ENCODE results near the gene SNAP25.

- TF ChIP-seq, protein P1, sequence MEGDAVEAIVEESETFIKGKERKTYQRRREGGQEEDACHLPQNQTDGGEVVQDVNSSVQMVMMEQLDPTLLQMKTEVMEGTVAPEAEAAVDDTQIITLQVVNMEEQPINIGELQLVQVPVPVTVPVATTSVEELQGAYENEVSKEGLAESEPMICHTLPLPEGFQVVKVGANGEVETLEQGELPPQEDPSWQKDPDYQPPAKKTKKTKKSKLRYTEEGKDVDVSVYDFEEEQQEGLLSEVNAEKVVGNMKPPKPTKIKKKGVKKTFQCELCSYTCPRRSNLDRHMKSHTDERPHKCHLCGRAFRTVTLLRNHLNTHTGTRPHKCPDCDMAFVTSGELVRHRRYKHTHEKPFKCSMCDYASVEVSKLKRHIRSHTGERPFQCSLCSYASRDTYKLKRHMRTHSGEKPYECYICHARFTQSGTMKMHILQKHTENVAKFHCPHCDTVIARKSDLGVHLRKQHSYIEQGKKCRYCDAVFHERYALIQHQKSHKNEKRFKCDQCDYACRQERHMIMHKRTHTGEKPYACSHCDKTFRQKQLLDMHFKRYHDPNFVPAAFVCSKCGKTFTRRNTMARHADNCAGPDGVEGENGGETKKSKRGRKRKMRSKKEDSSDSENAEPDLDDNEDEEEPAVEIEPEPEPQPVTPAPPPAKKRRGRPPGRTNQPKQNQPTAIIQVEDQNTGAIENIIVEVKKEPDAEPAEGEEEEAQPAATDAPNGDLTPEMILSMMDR (IDR thresholded peaks at IDR 0.05 in 2 of 3, conservative IDR thresholded peaks at IDR 0.05 in 1 of 3; ENCODE audit: control insufficient read depth in 2 of 3, extremely low read depth in 1 of 3, insufficient read depth in 1 of 3, low read depth in 3 of 3, low read length in 3 of 3), result no peak
- TF ChIP-seq NFIC (IDR thresholded peaks at IDR 0.05; ENCODE audit: low read depth, low read length), result no peak
- TF ChIP-seq BHLHE40 (IDR thresholded peaks at IDR 0.05; ENCODE audit: borderline replicate concordance in 1 of 2, low read depth in 2 of 2, low read length in 1 of 2), result no peak
- TF ChIP-seq NBN (IDR thresholded peaks at IDR 0.05), result no peak
- no peak for TF ChIP-seq TAF1 (IDR thresholded peaks at IDR 0.05; ENCODE audit: borderline replicate concordance, low read depth, low read length)
- TF ChIP-seq KAT2A (conservative IDR thresholded peaks at IDR 0.05; ENCODE audit: control insufficient read depth, low read depth, low read length), result no peak
- no peak for TF ChIP-seq CREB1 (IDR thresholded peaks at IDR 0.05; ENCODE audit: low read depth)
- no peak for TF ChIP-seq POLR2A (IDR thresholded peaks at IDR 0.05; ENCODE audit: low read depth, low read length)
- no peak for TF ChIP-seq GABPA (IDR thresholded peaks at IDR 0.05; ENCODE audit: low read depth)
- TF ChIP-seq MXI1 (IDR thresholded peaks at IDR 0.05; ENCODE audit: low read depth, low read length), result no peak
- TF ChIP-seq, protein P2, sequence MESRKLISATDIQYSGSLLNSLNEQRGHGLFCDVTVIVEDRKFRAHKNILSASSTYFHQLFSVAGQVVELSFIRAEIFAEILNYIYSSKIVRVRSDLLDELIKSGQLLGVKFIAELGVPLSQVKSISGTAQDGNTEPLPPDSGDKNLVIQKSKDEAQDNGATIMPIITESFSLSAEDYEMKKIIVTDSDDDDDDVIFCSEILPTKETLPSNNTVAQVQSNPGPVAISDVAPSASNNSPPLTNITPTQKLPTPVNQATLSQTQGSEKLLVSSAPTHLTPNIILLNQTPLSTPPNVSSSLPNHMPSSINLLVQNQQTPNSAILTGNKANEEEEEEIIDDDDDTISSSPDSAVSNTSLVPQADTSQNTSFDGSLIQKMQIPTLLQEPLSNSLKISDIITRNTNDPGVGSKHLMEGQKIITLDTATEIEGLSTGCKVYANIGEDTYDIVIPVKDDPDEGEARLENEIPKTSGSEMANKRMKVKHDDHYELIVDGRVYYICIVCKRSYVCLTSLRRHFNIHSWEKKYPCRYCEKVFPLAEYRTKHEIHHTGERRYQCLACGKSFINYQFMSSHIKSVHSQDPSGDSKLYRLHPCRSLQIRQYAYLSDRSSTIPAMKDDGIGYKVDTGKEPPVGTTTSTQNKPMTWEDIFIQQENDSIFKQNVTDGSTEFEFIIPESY (IDR thresholded peaks at IDR 0.05), result no peak
- TF ChIP-seq EZH2 (IDR thresholded peaks at IDR 0.05; ENCODE audit: borderline replicate concordance, control insufficient read depth, low read depth, low read length), result no peak
Measured at GRCh38 chr20:10338426-10339180, 120.0 kb downstream of the SNAP25 start.
